K562 (cell line): ENCODE results near the gene VEGFB. TPM values are rescaled to one million over a fixed set of nuclear protein-coding genes. Genes with fewer than 3 reads are reported as not detected.
A peak's percentile ranks its signal among the peaks of the same experiment; 100 is the strongest.

Experiments
- ARID1B ChIP-seq: fragments of 450-650 bp; IDR thresholded peaks from 2 replicates; pipeline ENCODE4 v1.6.1; 2016; ENCODE audit warnings: antibody characterized with exemption, mild to moderate bottlenecking, inconsistent platforms
- BRCA1 ChIP-seq, 2 experiments: fragments of 450-650 bp in 1 of 2; sonication (generic) in 1 of 2; formaldehyde crosslinking in 1 of 2; IDR thresholded peaks; 2 replicates each; pipeline versions ENCODE4 v1.5.0 to v1.6.1; 2017 to 2020; ENCODE audit warnings: mild to moderate bottlenecking in 1 of 2, missing genetic modification reagents in 1 of 2
- GTF2F1 ChIP-seq: IDR thresholded peaks from 2 replicates; pipeline ENCODE4 v1.6.1; 2011; ENCODE audit warnings: low read depth, low read length, improper control_type of control experiment
- HMG20B ChIP-seq: fragments of 250-450 bp; sonication (Bioruptor Pico); IDR thresholded peaks from 2 replicates; pipeline ENCODE4 v1.5.0; 2021; ENCODE audit warnings: mild to moderate bottlenecking
- HMGN3 ChIP-seq: IDR thresholded peaks from 2 replicates; pipeline ENCODE4 v1.6.1; 2011; ENCODE audit warnings: borderline replicate concordance, low read depth, mild to moderate bottlenecking, mixed read lengths, low read length; ENCODE audit not compliant: insufficient read length; ENCODE audit errors: extremely low read depth
- HNRNPUL1 ChIP-seq: fragments of 200-400 bp; formaldehyde crosslinking; IDR thresholded peaks from 2 replicates; pipeline ENCODE4 v1.6.1; 2017; ENCODE audit warnings: low read length
- SNRNP70 ChIP-seq: fragments of 200-400 bp; formaldehyde crosslinking; optimal IDR thresholded peaks from 2 replicates; pipeline ENCODE3; 2017; ENCODE audit warnings: low read depth, low read length
- TAF7 ChIP-seq: fragments of 450-650 bp; IDR thresholded peaks from 2 replicates; pipeline ENCODE4 v1.6.1; 2016; ENCODE audit warnings: missing genetic modification characterization, missing compliant biosample characterization
- ZC3H8 ChIP-seq: fragments of 450-650 bp; IDR thresholded peaks from 2 replicates; pipeline ENCODE4 v1.6.1; 2017
- ZFPM2 ChIP-seq: fragments of 250-450 bp; sonication (Bioruptor Pico); IDR thresholded peaks from 2 replicates; pipeline ENCODE4 v1.5.1; 2022; ENCODE audit warnings: mild to moderate bottlenecking
- ZNF212 ChIP-seq: fragments of 450-650 bp; formaldehyde crosslinking; IDR thresholded peaks from 2 replicates; pipeline ENCODE4 v1.4.0; 2020; ENCODE audit warnings: mild to moderate bottlenecking
- polyA plus RNA-seq, 8 experiments: library from polyadenylated mRNA; depleted of rRNA in 4 of 8; stranded (reverse) in 5 of 8; unstranded in 3 of 8; fragments of >200 nt; fragmentation: Nextera tagmentation in 2 of 8; fragmentation: Illumina TruSeq in 1 of 8; extraction: Ambion mirVana in 2 of 8; extraction: Trizol in 1 of 8; gene quantifications; 2 replicates each; pipeline versions ENCODE4 v1.2.1 to v1.2.3, GENCODE V29; 2011 to 2014; ENCODE audit warnings: inconsistent platforms in 1 of 8, missing spikeins in 1 of 8
- total RNA-seq, 7 experiments: library from RNA; depleted of rRNA in 6 of 7; stranded (reverse); fragments of >200 nt in 6 of 7; fragmentation: Illumina TruSeq in 2 of 7; extraction: Trizol in 2 of 7; gene quantifications; 2 replicates each; pipeline versions ENCODE4 v1.2.1 to v1.2.3, GENCODE V29; 2011 to 2021; ENCODE audit warnings: low replicate concordance in 1 of 7
- TF ChIP-seq, protein P1 (sequence below), 2 experiments: fragments of 450-650 bp in 1 of 2; sonication (generic) in 1 of 2; formaldehyde crosslinking in 1 of 2; IDR thresholded peaks; 2 replicates each; pipeline versions ENCODE4 v1.7.1 to v1.9.0; 2016 to 2022; ENCODE audit warnings: inconsistent platforms in 1 of 2, mild to moderate bottlenecking in 1 of 2, missing genetic modification reagents in 1 of 2
- TF ChIP-seq, protein P2 (sequence below): fragments of 450-650 bp; IDR thresholded peaks from 2 replicates; pipeline ENCODE4 v1.6.1; 2017; ENCODE audit warnings: mild to moderate bottlenecking, moderate library complexity
- TF ChIP-seq, protein P3 (sequence below): sonication (generic); formaldehyde crosslinking; IDR thresholded peaks from 2 replicates; pipeline ENCODE4 v1.8.0; 2022; ENCODE audit warnings: mild to moderate bottlenecking, missing genetic modification reagents, borderline replicate concordance

VEGFB gene
- total and polyA plus RNA-seq, 9 of the 15 experiments (the other 6 are each of a cell fraction or from before 2014, with no cell fraction given) = 11.0 to 83.4 (median 25.7) TPM

DNA sequence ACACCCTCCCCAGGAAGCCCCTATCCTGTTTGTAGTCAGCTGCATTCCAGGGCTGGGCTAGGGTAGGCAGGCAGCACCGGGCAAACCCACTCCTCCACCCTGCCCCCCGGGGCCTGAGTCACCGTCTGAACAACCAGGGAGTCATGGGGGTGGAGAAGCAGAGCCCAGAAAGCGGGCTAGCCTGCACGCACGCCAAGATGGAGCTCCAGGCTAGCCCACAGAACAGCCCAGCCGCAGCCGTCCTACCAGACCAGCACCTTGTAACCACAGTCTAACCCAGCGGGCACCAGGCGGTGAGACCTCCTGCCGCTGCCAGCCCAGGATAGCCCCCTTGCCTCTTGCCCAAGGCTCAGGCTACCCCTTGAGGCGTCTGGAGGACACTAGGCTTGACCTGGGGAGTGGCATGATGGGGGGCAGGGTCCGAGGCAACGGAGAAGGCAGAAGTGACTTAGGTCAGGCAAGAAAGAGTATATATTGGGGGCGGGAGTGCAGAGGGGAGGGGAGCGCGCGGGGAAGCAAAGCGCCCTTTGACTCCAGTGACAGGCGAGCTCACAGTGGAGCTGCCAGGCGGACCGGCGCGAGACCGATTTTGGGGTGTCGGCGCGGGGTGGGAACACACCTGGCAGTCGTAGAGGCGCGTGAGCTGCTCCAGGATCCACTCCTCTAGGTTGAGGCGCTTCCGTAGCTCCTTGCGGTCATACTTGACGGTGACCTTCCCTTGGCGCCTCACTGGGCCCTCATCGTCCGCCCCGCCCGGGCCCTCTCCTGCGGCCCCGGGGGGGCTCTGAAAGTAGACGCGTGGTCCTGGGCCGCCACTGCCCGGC, 11.6 kb downstream of the VEGFB start (continued):
- TF ChIP-seq, protein P1, sequence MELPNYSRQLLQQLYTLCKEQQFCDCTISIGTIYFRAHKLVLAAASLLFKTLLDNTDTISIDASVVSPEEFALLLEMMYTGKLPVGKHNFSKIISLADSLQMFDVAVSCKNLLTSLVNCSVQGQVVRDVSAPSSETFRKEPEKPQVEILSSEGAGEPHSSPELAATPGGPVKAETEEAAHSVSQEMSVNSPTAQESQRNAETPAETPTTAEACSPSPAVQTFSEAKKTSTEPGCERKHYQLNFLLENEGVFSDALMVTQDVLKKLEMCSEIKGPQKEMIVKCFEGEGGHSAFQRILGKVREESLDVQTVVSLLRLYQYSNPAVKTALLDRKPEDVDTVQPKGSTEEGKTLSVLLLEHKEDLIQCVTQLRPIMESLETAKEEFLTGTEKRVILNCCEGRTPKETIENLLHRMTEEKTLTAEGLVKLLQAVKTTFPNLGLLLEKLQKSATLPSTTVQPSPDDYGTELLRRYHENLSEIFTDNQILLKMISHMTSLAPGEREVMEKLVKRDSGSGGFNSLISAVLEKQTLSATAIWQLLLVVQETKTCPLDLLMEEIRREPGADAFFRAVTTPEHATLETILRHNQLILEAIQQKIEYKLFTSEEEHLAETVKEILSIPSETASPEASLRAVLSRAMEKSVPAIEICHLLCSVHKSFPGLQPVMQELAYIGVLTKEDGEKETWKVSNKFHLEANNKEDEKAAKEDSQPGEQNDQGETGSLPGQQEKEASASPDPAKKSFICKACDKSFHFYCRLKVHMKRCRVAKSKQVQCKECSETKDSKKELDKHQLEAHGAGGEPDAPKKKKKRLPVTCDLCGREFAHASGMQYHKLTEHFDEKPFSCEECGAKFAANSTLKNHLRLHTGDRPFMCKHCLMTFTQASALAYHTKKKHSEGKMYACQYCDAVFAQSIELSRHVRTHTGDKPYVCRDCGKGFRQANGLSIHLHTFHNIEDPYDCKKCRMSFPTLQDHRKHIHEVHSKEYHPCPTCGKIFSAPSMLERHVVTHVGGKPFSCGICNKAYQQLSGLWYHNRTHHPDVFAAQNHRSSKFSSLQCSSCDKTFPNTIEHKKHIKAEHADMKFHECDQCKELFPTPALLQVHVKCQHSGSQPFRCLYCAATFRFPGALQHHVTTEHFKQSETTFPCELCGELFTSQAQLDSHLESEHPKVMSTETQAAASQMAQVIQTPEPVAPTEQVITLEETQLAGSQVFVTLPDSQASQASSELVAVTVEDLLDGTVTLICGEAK (IDR thresholded peaks at IDR 0.05) = no peak
- TF ChIP-seq, protein P1 (CRISPR knock-in tag; IDR thresholded peaks at IDR 0.05) = no peak
- TF ChIP-seq BRCA1 (IDR thresholded peaks at IDR 0.05) (no peak), BRCA1 (CRISPR knock-in tag; IDR thresholded peaks at IDR 0.05) (no peak), TAF7 (tag) (no peak), HNRNPUL1 (no peak), ZNF212 (CRISPR knock-in tag) (no peak), ARID1B (peak; percentile 70), GTF2F1 (no peak), HMG20B (CRISPR knock-in tag) (no peak), HMGN3 (no peak), ZC3H8 (no peak), ZFPM2 (no peak), SNRNP70 (no peak)
- TF ChIP-seq, protein P2, sequence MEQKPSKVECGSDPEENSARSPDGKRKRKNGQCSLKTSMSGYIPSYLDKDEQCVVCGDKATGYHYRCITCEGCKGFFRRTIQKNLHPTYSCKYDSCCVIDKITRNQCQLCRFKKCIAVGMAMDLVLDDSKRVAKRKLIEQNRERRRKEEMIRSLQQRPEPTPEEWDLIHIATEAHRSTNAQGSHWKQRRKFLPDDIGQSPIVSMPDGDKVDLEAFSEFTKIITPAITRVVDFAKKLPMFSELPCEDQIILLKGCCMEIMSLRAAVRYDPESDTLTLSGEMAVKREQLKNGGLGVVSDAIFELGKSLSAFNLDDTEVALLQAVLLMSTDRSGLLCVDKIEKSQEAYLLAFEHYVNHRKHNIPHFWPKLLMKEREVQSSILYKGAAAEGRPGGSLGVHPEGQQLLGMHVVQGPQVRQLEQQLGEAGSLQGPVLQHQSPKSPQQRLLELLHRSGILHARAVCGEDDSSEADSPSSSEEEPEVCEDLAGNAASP = no peak
- TF ChIP-seq, protein P3, sequence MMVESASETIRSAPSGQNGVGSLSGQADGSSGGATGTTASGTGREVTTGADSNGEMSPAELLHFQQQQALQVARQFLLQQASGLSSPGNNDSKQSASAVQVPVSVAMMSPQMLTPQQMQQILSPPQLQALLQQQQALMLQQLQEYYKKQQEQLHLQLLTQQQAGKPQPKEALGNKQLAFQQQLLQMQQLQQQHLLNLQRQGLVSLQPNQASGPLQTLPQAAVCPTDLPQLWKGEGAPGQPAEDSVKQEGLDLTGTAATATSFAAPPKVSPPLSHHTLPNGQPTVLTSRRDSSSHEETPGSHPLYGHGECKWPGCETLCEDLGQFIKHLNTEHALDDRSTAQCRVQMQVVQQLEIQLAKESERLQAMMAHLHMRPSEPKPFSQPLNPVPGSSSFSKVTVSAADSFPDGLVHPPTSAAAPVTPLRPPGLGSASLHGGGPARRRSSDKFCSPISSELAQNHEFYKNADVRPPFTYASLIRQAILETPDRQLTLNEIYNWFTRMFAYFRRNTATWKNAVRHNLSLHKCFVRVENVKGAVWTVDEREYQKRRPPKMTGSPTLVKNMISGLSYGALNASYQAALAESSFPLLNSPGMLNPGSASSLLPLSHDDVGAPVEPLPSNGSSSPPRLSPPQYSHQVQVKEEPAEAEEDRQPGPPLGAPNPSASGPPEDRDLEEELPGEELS (CRISPR knock-in tag) = no peak
